HepG2 (cell line): Measurements from ENCODE around the gene SYNGR4. TPM values are rescaled to one million over a fixed set of nuclear protein-coding genes. Genes with fewer than 3 reads are reported as not detected.

Experiments used
- CENPT ChIP-seq: sonication (generic); formaldehyde crosslinking; IDR thresholded peaks from 2 replicates; pipeline ENCODE4 v1.8.0; 2022; ENCODE audit warnings: low read depth, mild to moderate bottlenecking, moderate library complexity, missing genetic modification reagents
- ELF4 ChIP-seq: sonication (generic); formaldehyde crosslinking; IDR thresholded peaks from 2 replicates; pipeline ENCODE4 v1.5.0; 2020; ENCODE audit warnings: missing genetic modification reagents, mild to moderate bottlenecking, moderate library complexity, borderline replicate concordance
- GABPB1 ChIP-seq: IDR thresholded peaks from 2 replicates; pipeline ENCODE4 v1.6.1; 2016; ENCODE audit warnings: mild to moderate bottlenecking, missing genetic modification reagents, moderate library complexity, missing compliant biosample characterization
- JARID2 ChIP-seq: sonication (generic); formaldehyde crosslinking; IDR thresholded peaks from 2 replicates; pipeline ENCODE4 v1.8.1; 2023; ENCODE audit warnings: missing genetic modification reagents, inconsistent platforms; ENCODE audit not compliant: insufficient replicate concordance
- MYC ChIP-seq: sonication (generic); formaldehyde crosslinking; IDR thresholded peaks from 2 replicates; pipeline ENCODE4 v1.9.0; 2021; ENCODE audit warnings: missing genetic modification reagents, borderline replicate concordance
- PCBP2 ChIP-seq: fragments of 200-400 bp; formaldehyde crosslinking; optimal IDR thresholded peaks from 2 replicates; pipeline ENCODE3; 2018; ENCODE audit warnings: low read length, low read depth; ENCODE audit not compliant: poor library complexity, severe bottlenecking
- RARA ChIP-seq: IDR thresholded peaks from 2 replicates; pipeline ENCODE4 v1.6.1; 2016; ENCODE audit warnings: missing genetic modification reagents, missing compliant biosample characterization
- RBM39 ChIP-seq: fragments of 200-400 bp; formaldehyde crosslinking; IDR thresholded peaks from one replicate; pipeline ENCODE4 v1.6.1; 2018; ENCODE audit warnings: antibody characterized with exemption, mild to moderate bottlenecking, low read depth, low read length; ENCODE audit not compliant: poor library complexity, severe bottlenecking
- ZFX ChIP-seq: sonication (generic); formaldehyde crosslinking; IDR thresholded peaks from 2 replicates; pipeline ENCODE4 v1.4.0; 2020; ENCODE audit warnings: mild to moderate bottlenecking, low read depth, missing genetic modification reagents, moderate library complexity
- ZNF282 ChIP-seq: fragments of 450-650 bp; IDR thresholded peaks from 2 replicates; pipeline ENCODE4 v1.6.1; 2018; ENCODE audit not compliant: partially characterized antibody
- ZNF501 ChIP-seq: sonication (generic); formaldehyde crosslinking; IDR thresholded peaks from 2 replicates; pipeline ENCODE4 v1.5.1; 2020; ENCODE audit warnings: mild to moderate bottlenecking, moderate library complexity, missing genetic modification reagents
- ZNF709 ChIP-seq: sonication (generic); formaldehyde crosslinking; IDR thresholded peaks from 2 replicates; pipeline ENCODE4 v1.5.0; 2020; ENCODE audit warnings: mild to moderate bottlenecking, missing genetic modification reagents
- ZNF768 ChIP-seq: sonication (generic); formaldehyde crosslinking; IDR thresholded peaks from 2 replicates; pipeline ENCODE4 v1.4.0; 2020; ENCODE audit warnings: missing genetic modification reagents
- ZNF792 ChIP-seq: IDR thresholded peaks from 2 replicates; pipeline ENCODE4 v1.6.1; 2016
- polyA plus RNA-seq, 8 experiments: library from polyadenylated mRNA; depleted of rRNA in 3 of 8; stranded (reverse) in 7 of 8; unstranded in 1 of 8; fragments of >200 nt; fragmentation: Illumina TruSeq in 4 of 8; extraction: Trizol in 4 of 8; gene quantifications; 2 replicates each; pipeline versions ENCODE4 v1.2.1 to v1.2.3, GENCODE V29; 2011 to 2016; ENCODE audit warnings: low read depth in 4 of 8, missing spikeins in 1 of 8, mixed read lengths in 1 of 8; ENCODE audit not compliant: insufficient read depth in 1 of 8
- total RNA-seq, 5 experiments: library from RNA; depleted of rRNA; stranded (reverse); fragments of >200 nt; fragmentation: Illumina TruSeq; extraction: Trizol; gene quantifications; 2 replicates each; pipeline ENCODE4 v1.2.3, GENCODE V29; 2016; ENCODE audit warnings: low read depth in 1 of 5
- TF ChIP-seq, protein P1 (sequence below): sonication (generic); formaldehyde crosslinking; conservative IDR thresholded peaks from 2 replicates; pipeline ENCODE4 v1.4.0; 2020; ENCODE audit warnings: mild to moderate bottlenecking, missing genetic modification reagents, moderate library complexity
- TF ChIP-seq, protein P2 (sequence below): sonication (generic); formaldehyde crosslinking; IDR thresholded peaks from 2 replicates; pipeline ENCODE4 v1.5.0; 2020; ENCODE audit warnings: missing genetic modification reagents, mild to moderate bottlenecking, borderline replicate concordance
- TF ChIP-seq, protein P3 (sequence below): sonication (generic); formaldehyde crosslinking; IDR thresholded peaks from 2 replicates; pipeline ENCODE4 v1.4.0; 2020; ENCODE audit warnings: missing genetic modification reagents
- TF ChIP-seq, protein P4 (sequence below): IDR thresholded peaks from 2 replicates; pipeline ENCODE4 v1.6.1; 2016; ENCODE audit warnings: missing biosample characterization, missing genetic modification reagents, low read depth
- TF ChIP-seq, protein P5 (sequence below): sonication (generic); formaldehyde crosslinking; IDR thresholded peaks from 2 replicates; pipeline ENCODE4 v1.9.0; 2021; ENCODE audit warnings: missing genetic modification reagents, mild to moderate bottlenecking, borderline replicate concordance

Gene SYNGR4
- total and polyA plus RNA-seq, 2 of the 13 experiments (the other 11 are each of a cell fraction or from before 2014, with no cell fraction given), result not detected

DNA sequence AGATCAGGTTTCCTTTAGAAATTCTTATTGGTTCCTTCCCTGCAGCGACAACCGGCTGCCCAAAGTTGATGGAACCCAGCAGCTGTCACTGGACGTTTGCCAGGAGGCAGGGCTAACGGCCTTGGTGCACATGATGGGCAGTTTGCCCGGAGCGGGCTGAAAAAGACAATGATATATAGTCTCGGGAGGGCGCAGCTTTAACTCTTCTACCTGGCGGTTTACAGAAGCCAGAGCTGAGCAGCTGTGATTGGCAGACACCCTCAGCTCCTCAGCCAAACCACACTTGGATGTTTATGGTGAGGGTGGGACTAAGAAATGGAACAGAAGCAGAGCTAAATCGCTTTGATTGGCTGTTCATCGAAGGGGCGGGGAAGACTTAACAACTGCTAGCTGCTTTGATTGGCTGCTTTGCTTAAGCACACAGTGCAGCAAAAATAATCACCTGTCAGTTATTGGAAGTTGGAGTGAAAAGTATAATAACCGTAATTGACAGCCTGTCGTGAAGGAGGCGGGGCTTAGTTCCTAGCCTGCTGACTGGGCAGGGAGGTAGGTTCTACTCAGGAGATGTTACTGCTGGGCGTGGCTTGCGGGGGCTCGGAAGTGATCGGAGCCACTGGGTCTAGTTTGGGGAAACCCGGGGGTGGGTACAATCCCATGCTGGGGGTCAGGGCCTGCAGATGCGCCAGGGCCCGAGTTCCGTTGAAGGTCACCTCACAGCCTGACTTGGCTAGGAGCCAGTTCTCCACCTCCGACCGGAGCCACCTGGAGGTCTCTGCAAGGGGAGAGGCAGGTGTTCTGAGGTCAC, 31.3 kb upstream of the SYNGR4 start (continued):
- TF ChIP-seq, protein P1, sequence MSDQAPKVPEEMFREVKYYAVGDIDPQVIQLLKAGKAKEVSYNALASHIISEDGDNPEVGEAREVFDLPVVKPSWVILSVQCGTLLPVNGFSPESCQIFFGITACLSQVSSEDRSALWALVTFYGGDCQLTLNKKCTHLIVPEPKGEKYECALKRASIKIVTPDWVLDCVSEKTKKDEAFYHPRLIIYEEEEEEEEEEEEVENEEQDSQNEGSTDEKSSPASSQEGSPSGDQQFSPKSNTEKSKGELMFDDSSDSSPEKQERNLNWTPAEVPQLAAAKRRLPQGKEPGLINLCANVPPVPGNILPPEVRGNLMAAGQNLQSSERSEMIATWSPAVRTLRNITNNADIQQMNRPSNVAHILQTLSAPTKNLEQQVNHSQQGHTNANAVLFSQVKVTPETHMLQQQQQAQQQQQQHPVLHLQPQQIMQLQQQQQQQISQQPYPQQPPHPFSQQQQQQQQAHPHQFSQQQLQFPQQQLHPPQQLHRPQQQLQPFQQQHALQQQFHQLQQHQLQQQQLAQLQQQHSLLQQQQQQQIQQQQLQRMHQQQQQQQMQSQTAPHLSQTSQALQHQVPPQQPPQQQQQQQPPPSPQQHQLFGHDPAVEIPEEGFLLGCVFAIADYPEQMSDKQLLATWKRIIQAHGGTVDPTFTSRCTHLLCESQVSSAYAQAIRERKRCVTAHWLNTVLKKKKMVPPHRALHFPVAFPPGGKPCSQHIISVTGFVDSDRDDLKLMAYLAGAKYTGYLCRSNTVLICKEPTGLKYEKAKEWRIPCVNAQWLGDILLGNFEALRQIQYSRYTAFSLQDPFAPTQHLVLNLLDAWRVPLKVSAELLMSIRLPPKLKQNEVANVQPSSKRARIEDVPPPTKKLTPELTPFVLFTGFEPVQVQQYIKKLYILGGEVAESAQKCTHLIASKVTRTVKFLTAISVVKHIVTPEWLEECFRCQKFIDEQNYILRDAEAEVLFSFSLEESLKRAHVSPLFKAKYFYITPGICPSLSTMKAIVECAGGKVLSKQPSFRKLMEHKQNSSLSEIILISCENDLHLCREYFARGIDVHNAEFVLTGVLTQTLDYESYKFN, result no peak
- TF ChIP-seq ZNF768 (CRISPR knock-in tag) (no peak), ELF4 (CRISPR knock-in tag) (no peak), MYC (CRISPR knock-in tag) (no peak), ZNF282 (no peak), ZNF792 (CRISPR knock-in tag) (0 out of 2 replicates have a peak, but pooled peaks have one; percentile 18), PCBP2 (no peak), RBM39 (peak; percentile 12), CENPT (no peak), ZNF709 (no peak), ZFX (CRISPR knock-in tag) (peak; percentile 56), GABPB1 (CRISPR knock-in tag) (no peak), RARA (CRISPR knock-in tag) (no peak), ZNF501 (CRISPR knock-in tag) (peak; percentile 74; the same call in 1 of the 2 replicates), JARID2 (peak; percentile 18)
- TF ChIP-seq, protein P2, sequence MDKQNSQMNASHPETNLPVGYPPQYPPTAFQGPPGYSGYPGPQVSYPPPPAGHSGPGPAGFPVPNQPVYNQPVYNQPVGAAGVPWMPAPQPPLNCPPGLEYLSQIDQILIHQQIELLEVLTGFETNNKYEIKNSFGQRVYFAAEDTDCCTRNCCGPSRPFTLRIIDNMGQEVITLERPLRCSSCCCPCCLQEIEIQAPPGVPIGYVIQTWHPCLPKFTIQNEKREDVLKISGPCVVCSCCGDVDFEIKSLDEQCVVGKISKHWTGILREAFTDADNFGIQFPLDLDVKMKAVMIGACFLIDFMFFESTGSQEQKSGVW, result no peak
- TF ChIP-seq, protein P3, sequence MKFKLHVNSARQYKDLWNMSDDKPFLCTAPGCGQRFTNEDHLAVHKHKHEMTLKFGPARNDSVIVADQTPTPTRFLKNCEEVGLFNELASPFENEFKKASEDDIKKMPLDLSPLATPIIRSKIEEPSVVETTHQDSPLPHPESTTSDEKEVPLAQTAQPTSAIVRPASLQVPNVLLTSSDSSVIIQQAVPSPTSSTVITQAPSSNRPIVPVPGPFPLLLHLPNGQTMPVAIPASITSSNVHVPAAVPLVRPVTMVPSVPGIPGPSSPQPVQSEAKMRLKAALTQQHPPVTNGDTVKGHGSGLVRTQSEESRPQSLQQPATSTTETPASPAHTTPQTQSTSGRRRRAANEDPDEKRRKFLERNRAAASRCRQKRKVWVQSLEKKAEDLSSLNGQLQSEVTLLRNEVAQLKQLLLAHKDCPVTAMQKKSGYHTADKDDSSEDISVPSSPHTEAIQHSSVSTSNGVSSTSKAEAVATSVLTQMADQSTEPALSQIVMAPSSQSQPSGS (CRISPR knock-in tag), result no peak
- TF ChIP-seq, protein P4, sequence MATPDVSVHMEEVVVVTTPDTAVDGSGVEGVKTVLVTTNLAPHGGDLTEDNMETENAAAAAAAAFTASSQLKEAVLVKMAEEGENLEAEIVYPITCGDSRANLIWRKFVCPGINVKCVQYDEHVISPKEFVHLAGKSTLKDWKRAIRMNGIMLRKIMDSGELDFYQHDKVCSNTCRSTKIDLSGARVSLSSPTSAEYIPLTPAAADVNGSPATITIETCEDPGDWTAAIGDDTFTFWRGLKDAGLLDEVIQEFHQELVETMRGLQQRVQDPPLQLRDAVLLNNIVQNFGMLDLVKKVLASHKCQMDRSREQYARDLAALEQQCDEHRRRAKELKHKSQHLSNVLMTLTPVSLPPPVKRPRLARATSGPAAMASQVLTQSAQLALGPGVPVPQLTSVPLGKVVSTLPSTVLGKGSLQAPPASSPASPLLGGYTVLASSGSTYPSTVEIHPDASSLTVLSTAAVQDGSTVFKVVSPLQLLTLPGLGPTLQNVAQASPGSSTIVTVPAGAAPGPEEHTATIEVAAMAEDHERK (CRISPR knock-in tag), result no peak
- TF ChIP-seq, protein P5, sequence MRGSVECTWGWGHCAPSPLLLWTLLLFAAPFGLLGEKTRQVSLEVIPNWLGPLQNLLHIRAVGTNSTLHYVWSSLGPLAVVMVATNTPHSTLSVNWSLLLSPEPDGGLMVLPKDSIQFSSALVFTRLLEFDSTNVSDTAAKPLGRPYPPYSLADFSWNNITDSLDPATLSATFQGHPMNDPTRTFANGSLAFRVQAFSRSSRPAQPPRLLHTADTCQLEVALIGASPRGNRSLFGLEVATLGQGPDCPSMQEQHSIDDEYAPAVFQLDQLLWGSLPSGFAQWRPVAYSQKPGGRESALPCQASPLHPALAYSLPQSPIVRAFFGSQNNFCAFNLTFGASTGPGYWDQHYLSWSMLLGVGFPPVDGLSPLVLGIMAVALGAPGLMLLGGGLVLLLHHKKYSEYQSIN (CRISPR knock-in tag), result no peak
